ENCODE data around the gene GDF7. TPM values are rescaled to one million over a fixed set of nuclear protein-coding genes. Genes with fewer than 3 reads are reported as not detected.

The GDF7 gene
- total and polyA plus RNA-seq, 12 donors, result 0.10 to 1.2 (median 0.58) TPM

DNA sequence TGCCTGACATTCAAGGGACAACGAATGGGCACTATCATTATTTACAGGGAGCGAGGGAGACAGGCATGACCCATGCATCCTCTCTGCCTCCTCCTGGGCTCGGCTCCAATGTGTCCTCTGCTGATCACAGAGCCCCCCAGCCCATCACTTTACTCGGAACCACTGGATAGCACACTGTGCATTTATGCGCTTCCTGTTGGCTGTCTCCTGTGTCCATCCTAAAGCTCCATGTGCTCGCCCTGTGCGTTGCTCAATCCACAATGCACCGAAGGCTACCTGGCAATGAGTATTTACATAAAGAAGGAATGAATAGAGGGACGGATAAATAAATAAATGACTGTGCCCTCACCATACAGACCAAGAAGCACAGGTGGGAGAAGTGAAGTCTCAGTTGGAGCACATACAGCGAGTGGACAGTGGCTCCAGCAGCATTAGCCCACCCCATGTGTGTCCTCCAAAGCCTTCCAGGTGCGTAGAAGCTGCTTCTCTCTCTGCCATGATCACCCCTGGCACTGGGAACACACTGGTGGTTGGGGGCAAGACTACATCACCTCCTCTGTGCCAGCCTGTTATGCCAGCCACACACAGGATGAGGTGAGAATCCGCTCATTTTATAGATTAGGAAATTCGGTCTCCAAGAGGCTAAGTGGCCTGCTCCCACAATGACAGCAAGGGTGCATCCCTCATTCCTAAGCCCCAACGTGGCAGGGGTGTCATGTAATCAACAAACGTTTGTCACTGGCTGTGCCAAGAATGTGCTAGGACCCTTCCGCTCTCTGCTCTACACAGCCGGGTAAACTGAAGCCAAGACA, 2.3 kb upstream of the GDF7 start:
- 23 to 31% methylated on average over 17 of the region's 17 CpGs for WGBS, 2 donors
- ATAC-seq (no peak), DNase-seq (no peak)
- Histone ChIP-seq H3K36me3 (no peaks in the 10 kb centered on the region), H3K4me1 (peaks cover 0 to 31% (median 20%) of the 10 kb centered on the region in 9 donors), H3K27me3 (peaks cover 25 to 97% (median 94%) of the 10 kb centered on the region in 7 donors), H3K4me3 (peak overlapping the region in 1 of 10 donors; percentile 6), H3K27ac (no peak overlapping the region), H3K9me3 (no peaks in the 10 kb centered on the region)
- intact Hi-C loops (cut with DNase I), result loop anchor here in 6 of 10 donors (5.0 to 10.0 kb wide), 3 partner anchors 160 to 453 kb away; partner anchors contain the start of gene LDAH (in 1 of the 6)
- TF ChIP-seq, protein P1, sequence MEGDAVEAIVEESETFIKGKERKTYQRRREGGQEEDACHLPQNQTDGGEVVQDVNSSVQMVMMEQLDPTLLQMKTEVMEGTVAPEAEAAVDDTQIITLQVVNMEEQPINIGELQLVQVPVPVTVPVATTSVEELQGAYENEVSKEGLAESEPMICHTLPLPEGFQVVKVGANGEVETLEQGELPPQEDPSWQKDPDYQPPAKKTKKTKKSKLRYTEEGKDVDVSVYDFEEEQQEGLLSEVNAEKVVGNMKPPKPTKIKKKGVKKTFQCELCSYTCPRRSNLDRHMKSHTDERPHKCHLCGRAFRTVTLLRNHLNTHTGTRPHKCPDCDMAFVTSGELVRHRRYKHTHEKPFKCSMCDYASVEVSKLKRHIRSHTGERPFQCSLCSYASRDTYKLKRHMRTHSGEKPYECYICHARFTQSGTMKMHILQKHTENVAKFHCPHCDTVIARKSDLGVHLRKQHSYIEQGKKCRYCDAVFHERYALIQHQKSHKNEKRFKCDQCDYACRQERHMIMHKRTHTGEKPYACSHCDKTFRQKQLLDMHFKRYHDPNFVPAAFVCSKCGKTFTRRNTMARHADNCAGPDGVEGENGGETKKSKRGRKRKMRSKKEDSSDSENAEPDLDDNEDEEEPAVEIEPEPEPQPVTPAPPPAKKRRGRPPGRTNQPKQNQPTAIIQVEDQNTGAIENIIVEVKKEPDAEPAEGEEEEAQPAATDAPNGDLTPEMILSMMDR (IDR thresholded peaks at IDR 0.05), result no peak

DNA sequence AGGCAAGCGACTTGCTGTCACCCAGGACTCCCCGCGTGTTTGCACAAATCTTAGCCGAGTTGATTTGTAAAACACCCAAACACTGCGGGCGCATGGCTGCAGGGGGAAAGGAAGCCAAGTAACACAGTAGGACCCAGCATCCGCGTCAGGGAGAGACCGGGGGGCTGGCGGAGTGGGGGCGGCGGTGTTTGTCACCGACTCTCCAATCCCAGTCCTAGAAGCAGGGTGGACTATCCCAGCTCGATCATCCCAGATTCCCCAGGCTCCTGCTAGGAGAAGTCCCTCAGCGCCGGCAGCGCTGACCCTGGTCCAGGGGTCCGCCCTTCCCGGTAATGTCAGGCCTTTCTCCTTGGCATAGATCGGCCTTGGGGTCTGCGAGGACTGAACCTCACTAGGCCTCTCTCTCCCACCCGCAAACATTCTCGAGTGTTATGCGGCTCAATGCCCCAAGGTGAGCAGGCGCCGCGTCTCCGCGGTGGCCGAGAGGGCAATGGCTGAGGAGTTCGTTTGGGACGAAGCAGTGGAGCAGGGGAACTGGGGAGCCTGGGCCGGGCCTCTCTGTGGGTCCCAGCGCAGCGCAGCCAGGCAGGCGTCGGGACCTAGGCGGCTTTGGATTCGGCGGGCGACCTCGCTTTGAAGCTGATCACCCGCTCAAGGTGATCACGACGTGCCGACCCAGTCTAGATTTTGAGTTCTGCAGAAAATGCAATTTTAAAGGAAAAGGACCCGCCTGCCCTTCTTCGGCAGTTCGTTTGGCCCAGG, 1.5 kb upstream of the GDF7 start:
- Histone ChIP-seq H3K36me3 (no peaks in the 10 kb centered on the region), H3K9me3 (no peaks in the 10 kb centered on the region), H3K27me3 (peaks cover 30 to 97% (median 96%) of the 10 kb centered on the region in 7 donors), H3K4me3 (peak overlapping the region; percentile 16 to 57 (median 50)), H3K4me1 (peaks cover 0 to 31% (median 20%) of the 10 kb centered on the region in 9 donors), H3K27ac (peak overlapping the region in 3 of 10 donors; percentile 15 to 46 (median 37))
- intact Hi-C loops (cut with DNase I), result loop anchor here in 3 of 10 donors (10.0 kb wide), 2 partner anchors 159 to 449 kb away; partner anchors contain the start of gene LDAH (in 1 of the 3)
- no peak for DNase-seq
- TF ChIP-seq, protein P1 (IDR thresholded peaks at IDR 0.05), result no peak
- 3 to 6% methylated on average over 49 of the region's 49 CpGs for WGBS, 2 donors
- no peak for ATAC-seq

DNA sequence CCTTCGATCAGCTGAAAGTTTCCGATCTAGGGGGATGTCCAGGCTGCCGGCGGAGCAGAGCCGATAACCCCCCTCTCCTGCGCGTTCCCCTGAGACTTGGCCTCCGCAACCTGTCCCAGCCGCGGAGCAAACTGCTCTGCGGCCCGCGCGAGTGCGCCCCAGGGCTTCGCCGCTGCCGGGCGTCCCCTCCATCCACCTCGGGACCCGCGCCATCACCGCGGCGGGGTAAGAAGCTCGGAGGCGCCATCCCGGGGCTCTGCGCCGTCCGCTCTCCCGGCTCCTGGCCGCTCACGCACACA, 990 bp upstream of the GDF7 start:
- no peaks in the 10 kb centered on the region for H3K36me3 ChIP-seq
- intact Hi-C loops (cut with DNase I), result loop anchor here in 3 of 10 donors (10.0 kb wide), 2 partner anchors 159 to 449 kb away; partner anchors contain the start of gene LDAH (in 1 of the 3)
- H3K4me3 ChIP-seq, result peak overlapping the region; percentile 16 to 57 (median 50)
- TF ChIP-seq, protein P1 (IDR thresholded peaks at IDR 0.05), result no peak
- no peak for DNase-seq
- peak in 2 of 8 donors; percentile 9 to 35 for ATAC-seq
- no peaks in the 10 kb centered on the region for H3K9me3 ChIP-seq
- peaks cover 35 to 97% (median 96%) of the 10 kb centered on the region in 7 donors for H3K27me3 ChIP-seq
- 1 to 2% methylated on average over 34 of the region's 34 CpGs for WGBS, 2 donors
- peaks cover 0 to 31% (median 20%) of the 10 kb centered on the region in 9 donors for H3K4me1 ChIP-seq
- H3K27ac ChIP-seq, result peak overlapping the region in 5 of 10 donors; percentile 10 to 46 (median 35)

- H3K9me3 ChIP-seq, result no peaks in the 10 kb centered on the region
- no peaks in the 10 kb centered on the region for H3K36me3 ChIP-seq
- peak overlapping the region; percentile 18 to 57 (median 51) for H3K4me3 ChIP-seq
- ATAC-seq, result peak in 4 of 8 donors; percentile 13 to 36 (median 27)
- 0 to 1% methylated on average over 25 to 62 of the region's 62 CpGs for WGBS, 2 donors
- intact Hi-C loops (cut with DNase I), result loop anchor here in 3 of 10 donors (10.0 kb wide), 2 partner anchors 158 to 448 kb away; partner anchors contain the start of gene LDAH (in 1 of the 3)
- peaks cover 0 to 34% (median 20%) of the 10 kb centered on the region in 9 donors for H3K4me1 ChIP-seq
- TF ChIP-seq, protein P1 (IDR thresholded peaks at IDR 0.05), result peak in 2 of 9 donors; percentile 3 to 4
- no peak for DNase-seq
- H3K27ac ChIP-seq, result peak overlapping the region in 2 of 10 donors; percentile 39 to 44
- H3K27me3 ChIP-seq, result peaks cover 38 to 98% (median 97%) of the 10 kb centered on the region in 7 donors
These were observed 197 bp downstream of the GDF7 start for GRCh38 chr2:20667151-20667530.
